Smooth muscle cell (in vitro differentiated cells): ENCODE measurements around the gene INAFM1. TPM values are rescaled to one million over a fixed set of nuclear protein-coding genes. Genes with fewer than 3 reads are reported as not detected.

Experiments
- DNase-seq: peaks from one replicate; lab custom pipeline; 2025; ENCODE audit not compliant: unreplicated experiment; lab: John Stamatoyannopoulos, UW
- H2AFZ ChIP-seq: fragments of 200-600 bp; sonication (generic); 2 replicates; pipeline ENCODE4 v1.6.0; 2016; ENCODE audit warnings: antibody characterized with exemption, low read depth, mild to moderate bottlenecking
- H3F3A ChIP-seq: fragments of 200-600 bp; sonication (generic); 2 replicates; pipeline ENCODE4 v1.6.0; 2017; ENCODE audit warnings: antibody characterized with exemption, low read depth
- H3K27ac ChIP-seq: fragments of 200-600 bp; sonication (generic); 2 replicates; pipeline ENCODE4 v1.5.1; 2016; ENCODE audit warnings: low read depth, mild to moderate bottlenecking
- H3K27me3 ChIP-seq: fragments of 200-600 bp; sonication (generic); 2 replicates; pipeline ENCODE4 v1.6.1; 2016; ENCODE audit warnings: low read depth, mild to moderate bottlenecking
- H3K36me3 ChIP-seq: fragments of 200-600 bp; sonication (generic); 2 replicates; pipeline ENCODE4 v1.5.1; 2016; ENCODE audit warnings: low read depth
- H3K4me1 ChIP-seq: fragments of 200-600 bp; sonication (generic); 2 replicates; pipeline ENCODE4 v1.5.1; 2016; ENCODE audit warnings: low read depth
- H3K4me2 ChIP-seq: fragments of 200-600 bp; sonication (generic); 2 replicates; pipeline ENCODE4 v1.6.0; 2016; ENCODE audit warnings: mild to moderate bottlenecking
- H3K4me3 ChIP-seq: fragments of 200-600 bp; sonication (generic); 2 replicates; pipeline ENCODE4 v1.5.1; 2016; ENCODE audit warnings: mild to moderate bottlenecking
- H3K79me2 ChIP-seq: fragments of 200-600 bp; sonication (generic); 2 replicates; pipeline ENCODE4 v1.6.0; 2016; ENCODE audit warnings: low read depth, mild to moderate bottlenecking
- H3K9ac ChIP-seq: fragments of 200-600 bp; sonication (generic); 2 replicates; pipeline ENCODE4 v1.6.0; 2016; ENCODE audit warnings: low read depth
- H3K9me3 ChIP-seq: fragments of 200-600 bp; sonication (generic); replicated peaks from 2 replicates; pipeline ENCODE4 v1.5.1; 2016; ENCODE audit warnings: low read depth
- H4K20me1 ChIP-seq: fragments of 200-600 bp; sonication (generic); 2 replicates; pipeline ENCODE4 v1.6.0; 2016; ENCODE audit warnings: low read depth
- CTCF ChIP-seq: fragments of 200-600 bp; sonication (generic); IDR thresholded peaks from 2 replicates; pipeline ENCODE4 v1.5.1; 2017; ENCODE audit warnings: borderline replicate concordance, mild to moderate bottlenecking, antibody characterized with exemption; ENCODE audit not compliant: insufficient read depth, poor library complexity, severe bottlenecking
- WGBS: methylation state at CpG from one replicate; pipeline ENCODE4 v1.1.7; 2016; ENCODE audit warnings: low lambda C conversion rate; 5-methylcytosine and 5-hydroxymethylcytosine counted together
- microRNA counts: library from miRNA; unstranded; fragments of <30 nt; microRNA quantifications from one replicate; lab custom pipeline; 2016
- microRNA-seq: library from miRNA; unstranded; fragments of <30 nt; microRNA quantifications from one replicate; pipeline ENCODE4, GENCODE V29; 2016; ENCODE audit warnings: borderline number of aligned reads
- polyA plus RNA-seq: library from polyadenylated mRNA; unstranded; fragments of >200 nt; fragmentation: Nextera tagmentation; extraction: Ambion mirVana; gene quantifications from 2 replicates; pipeline ENCODE4 v1.2.1, GENCODE V29; 2016
- small RNA-seq: library from RNA; depleted of rRNA; stranded (forward); fragments of <200 nt; gene quantifications from one replicate; pipeline ENCODE3, GENCODE V24; 2014
- total RNA-seq: library from RNA; depleted of rRNA; stranded (reverse); fragments of >200 nt; gene quantifications from 2 replicates; pipeline ENCODE4 v1.2.3, GENCODE V29; 2014

INAFM1 gene
- total and polyA plus RNA-seq, 2 experiments from 2014 or later, result 7.2 to 29.7 TPM

DNA sequence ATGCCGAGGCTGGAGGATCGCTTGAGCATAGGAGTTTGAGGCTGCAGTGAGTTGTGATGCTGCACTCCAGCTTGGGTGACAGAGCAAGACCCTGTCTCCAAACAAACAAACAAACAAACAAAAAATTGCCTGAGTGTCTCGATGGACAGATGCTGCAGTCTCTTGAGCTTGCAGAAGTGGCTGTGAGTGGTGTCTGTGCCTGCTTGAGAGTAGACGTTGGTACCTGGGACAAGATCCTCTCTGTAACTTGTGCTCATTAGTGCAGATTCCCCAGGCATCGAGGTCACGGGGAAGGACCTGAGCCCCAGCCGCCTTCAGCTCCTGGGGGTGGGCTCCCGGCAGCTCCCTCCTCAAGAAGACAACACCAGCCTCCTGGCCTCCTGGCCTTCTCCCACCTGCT is 48.7 kb downstream of the INAFM1 start:
- WGBS, result 90% methylated on average over 8 of the region's 8 CpGs

GRCh38 chr19:47323872-47324271 is 49.2 kb downstream of the INAFM1 start:
- no peak overlapping the region for H3K4me2 ChIP-seq
- no peak overlapping the region for H2AFZ ChIP-seq
- H3K36me3 ChIP-seq, result no peaks in the 10 kb centered on the region
- H3K4me1 ChIP-seq, result no peaks in the 10 kb centered on the region
- no peak overlapping the region for H3K27ac ChIP-seq
- H3K27me3 ChIP-seq, result no peaks in the 10 kb centered on the region
- H3F3A ChIP-seq, result no peaks in the 10 kb centered on the region
- no peak overlapping the region for H3K9ac ChIP-seq
- no peak overlapping the region for H3K4me3 ChIP-seq
- WGBS, result 95% methylated on average over 12 of the region's 12 CpGs
- no peak for TF ChIP-seq CTCF
- H3K9me3 ChIP-seq, result no peaks in the 10 kb centered on the region
- H4K20me1 ChIP-seq, result no peaks in the 10 kb centered on the region
- no peak for DNase-seq
- H3K79me2 ChIP-seq, result no peaks in the 10 kb centered on the region

More for the DNA sequence above, 48.7 kb downstream of the INAFM1 start:
- H4K20me1 ChIP-seq, result no peaks in the 10 kb centered on the region
- H2AFZ ChIP-seq, result no peak overlapping the region
- no peak overlapping the region for H3K4me3 ChIP-seq
- no peaks in the 10 kb centered on the region for H3K4me1 ChIP-seq
- no peaks in the 10 kb centered on the region for H3K79me2 ChIP-seq
- H3K4me2 ChIP-seq, result no peak overlapping the region
- no peak for DNase-seq
- TF ChIP-seq CTCF, result no peak
- H3K9ac ChIP-seq, result no peak overlapping the region
- H3K27ac ChIP-seq, result no peak overlapping the region
- no peaks in the 10 kb centered on the region for H3K36me3 ChIP-seq
- no peaks in the 10 kb centered on the region for H3F3A ChIP-seq
- no peaks in the 10 kb centered on the region for H3K27me3 ChIP-seq
- no peaks in the 10 kb centered on the region for H3K9me3 ChIP-seq

GRCh38 chr19:47324502-47324901 is 49.8 kb downstream of the INAFM1 start:
- H3K27me3 ChIP-seq, result no peaks in the 10 kb centered on the region
- H3K9ac ChIP-seq, result no peak overlapping the region
- no peaks in the 10 kb centered on the region for H3K36me3 ChIP-seq
- H3K4me3 ChIP-seq, result no peak overlapping the region
- no peaks in the 10 kb centered on the region for H4K20me1 ChIP-seq
- TF ChIP-seq CTCF, result no peak
- no peaks in the 10 kb centered on the region for H3K79me2 ChIP-seq
- no peak for DNase-seq
- H3K9me3 ChIP-seq, result no peaks in the 10 kb centered on the region
- H3K4me2 ChIP-seq, result no peak overlapping the region
- no peaks in the 10 kb centered on the region for H3F3A ChIP-seq
- no peak overlapping the region for H3K27ac ChIP-seq
- no peaks in the 10 kb centered on the region for H3K4me1 ChIP-seq
- no peak overlapping the region for H2AFZ ChIP-seq
- WGBS, result 69% methylated on average over 9 of the region's 9 CpGs

MicroRNAs encoded within 50 kb of the gene (microRNA counts, 767-probe panel; counts per million panel counts)
- 183 counts per million for microRNA hsa-miR-3190-5p (lab: Ali Mortazavi, UCI)

Small RNA genes within 50 kb of the gene (microRNA-seq; reads per million reads assigned to microRNA genes)
- not detected for gene MIR3190
- gene MIR3191, result not detected

Small RNA genes within 50 kb of the gene (small RNA-seq; reads per million reads assigned to genes)
- not detected for gene MIR3190

Other genes with a start within 250 kb of the INAFM1 start
- gene TMEM160, start 226.3 kb upstream of the INAFM1 start, total RNA-seq, result 21.5 and 61.5 TPM in 2 replicates
- gene TMEM160, start 226.3 kb upstream of the INAFM1 start, polyA plus RNA-seq, result 92.2 and 94.4 TPM in 2 replicates
- 6.6 and 9.3 TPM in 2 replicates for gene ZC3H4, start 161.1 kb upstream of the INAFM1 start, total RNA-seq
- gene ZC3H4, start 161.1 kb upstream of the INAFM1 start, polyA plus RNA-seq, result 1.9 and 3.5 TPM in 2 replicates
- gene SAE1, start 144.1 kb upstream of the INAFM1 start, total RNA-seq, result 65.9 and 67.4 TPM in 2 replicates
- gene SAE1, start 144.1 kb upstream of the INAFM1 start, polyA plus RNA-seq, result 70.8 and 89.4 TPM in 2 replicates
- 8.2 and 10.2 TPM in 2 replicates for gene BBC3, start 43.7 kb upstream of the INAFM1 start, total RNA-seq
- gene BBC3, start 43.7 kb upstream of the INAFM1 start, polyA plus RNA-seq, result 28.2 and 29.9 TPM in 2 replicates
- gene CCDC9, start 18.4 kb upstream of the INAFM1 start, total RNA-seq, result 4.7 and 6.4 TPM in 2 replicates
- 12.7 and 29.5 TPM in 2 replicates for gene CCDC9, start 18.4 kb upstream of the INAFM1 start, polyA plus RNA-seq
- 0.49 and 1.6 TPM in 2 replicates for gene C5AR1, start 35.0 kb downstream of the INAFM1 start, total RNA-seq
- gene C5AR1, start 35.0 kb downstream of the INAFM1 start, polyA plus RNA-seq, result 0.48 and 1.1 TPM in 2 replicates
- 0.09 and 0.49 TPM in 2 replicates for gene C5AR2, start 57.3 kb downstream of the INAFM1 start, total RNA-seq
- gene C5AR2, start 57.3 kb downstream of the INAFM1 start, polyA plus RNA-seq, result not detected in 2 replicates
- 7.1 and 9.8 TPM in 2 replicates for gene DHX34, start 74.4 kb downstream of the INAFM1 start, total RNA-seq
- 9.7 and 9.8 TPM in 2 replicates for gene DHX34, start 74.4 kb downstream of the INAFM1 start, polyA plus RNA-seq
- 49.7 and 59.0 TPM in 2 replicates for gene MEIS3, start 144.6 kb downstream of the INAFM1 start, total RNA-seq
- 111 and 141 TPM in 2 replicates for gene MEIS3, start 144.6 kb downstream of the INAFM1 start, polyA plus RNA-seq
- 0.22 and 0.31 TPM in 2 replicates for gene SLC8A2, start 197.0 kb downstream of the INAFM1 start, total RNA-seq
- gene SLC8A2, start 197.0 kb downstream of the INAFM1 start, polyA plus RNA-seq, result 0.50 and 0.62 TPM in 2 replicates
- gene KPTN, start 209.3 kb downstream of the INAFM1 start, total RNA-seq, result 3.4 and 12.2 TPM in 2 replicates
- gene KPTN, start 209.3 kb downstream of the INAFM1 start, polyA plus RNA-seq, result 10.6 and 15.5 TPM in 2 replicates
- gene NAPA, start 240.2 kb downstream of the INAFM1 start, total RNA-seq, result 43.8 and 65.0 TPM in 2 replicates
- 78.7 and 85.1 TPM in 2 replicates for gene NAPA, start 240.2 kb downstream of the INAFM1 start, polyA plus RNA-seq